CD4-positive, alpha-beta T cell treated with Interleukin-10 for 1 hour (primary cell): Measurements from ENCODE around the gene C1orf174.
A peak's percentile ranks its signal among the peaks of the same experiment; 100 is the strongest.

Experiments
- DNase-seq: peaks from one replicate; pipeline ENCODE4 v3.0.0-alpha.2; 2020

C1orf174 gene

GRCh38 chr1:3900150-3900968 lies at the start of gene C1orf174:
Gene C1orf174 (minus strand): TSS chr1:3900272. CDS start chr1:3900186, 86 bp downstream.
- peak; percentile 98 for DNase-seq

- no peak for DNase-seq
These were observed 48.3 kb upstream of the C1orf174 start for GRCh38 chr1:3948344-3948743.

- no peak for DNase-seq
These were observed 46.1 kb upstream of the C1orf174 start for GRCh38 chr1:3945916-3946840.

- no peak for DNase-seq
These were observed 45.1 kb upstream of the C1orf174 start for GRCh38 chr1:3945222-3945621.

- no peak for DNase-seq
These were observed 44.6 kb upstream of the C1orf174 start for GRCh38 chr1:3944578-3945125.

- no peak for DNase-seq
These were observed 43.9 kb upstream of the C1orf174 start for GRCh38 chr1:3943806-3944577.

- no peak for DNase-seq
These were observed 43.0 kb upstream of the C1orf174 start for GRCh38 chr1:3943123-3943431.

GRCh38 chr1:3942416-3943122 lies 42.5 kb upstream of the C1orf174 start:
- no peak for DNase-seq

- DNase-seq, result no peak
These were observed 40.8 kb upstream of the C1orf174 start for GRCh38 chr1:3940754-3941345.

GRCh38 chr1:3940081-3940753 lies 40.1 kb upstream of the C1orf174 start:
- DNase-seq, result no peak

- DNase-seq, result no peak
These were observed 39.4 kb upstream of the C1orf174 start for GRCh38 chr1:3939242-3940080.

- DNase-seq, result no peak
These were observed 32.3 kb upstream of the C1orf174 start for GRCh38 chr1:3932156-3932919.

- DNase-seq, result no peak
These were observed 31.2 kb upstream of the C1orf174 start for GRCh38 chr1:3931007-3931912.

GRCh38 chr1:3930301-3931006 lies 30.4 kb upstream of the C1orf174 start:
- DNase-seq, result no peak

- no peak for DNase-seq
These were observed 29.1 kb upstream of the C1orf174 start for GRCh38 chr1:3929126-3929525.

GRCh38 chr1:3928586-3928985 lies 28.5 kb upstream of the C1orf174 start:
- DNase-seq, result no peak

- DNase-seq, result no peak
These were observed 26.9 kb upstream of the C1orf174 start for GRCh38 chr1:3926956-3927355.

- DNase-seq, result no peak
These were observed 25.7 kb upstream of the C1orf174 start for GRCh38 chr1:3925762-3926161.
